GM19328 (cell line): ENCODE measurements around the gene ICE2.
"Not testable (repeated sequence)": the region's sequence is repeated elsewhere in the genome, so short reads cannot be mapped to it uniquely, and the experiment has no call there.

ENCODE experiments used
- ATAC-seq: cut with Tn5 transposase; IDR thresholded peaks from one replicate; pipeline ENCODE4 v1.9.1; 2021; ENCODE audit warnings: mild to moderate bottlenecking, moderate library complexity; ENCODE audit not compliant: unreplicated experiment

ICE2 gene

DNA sequence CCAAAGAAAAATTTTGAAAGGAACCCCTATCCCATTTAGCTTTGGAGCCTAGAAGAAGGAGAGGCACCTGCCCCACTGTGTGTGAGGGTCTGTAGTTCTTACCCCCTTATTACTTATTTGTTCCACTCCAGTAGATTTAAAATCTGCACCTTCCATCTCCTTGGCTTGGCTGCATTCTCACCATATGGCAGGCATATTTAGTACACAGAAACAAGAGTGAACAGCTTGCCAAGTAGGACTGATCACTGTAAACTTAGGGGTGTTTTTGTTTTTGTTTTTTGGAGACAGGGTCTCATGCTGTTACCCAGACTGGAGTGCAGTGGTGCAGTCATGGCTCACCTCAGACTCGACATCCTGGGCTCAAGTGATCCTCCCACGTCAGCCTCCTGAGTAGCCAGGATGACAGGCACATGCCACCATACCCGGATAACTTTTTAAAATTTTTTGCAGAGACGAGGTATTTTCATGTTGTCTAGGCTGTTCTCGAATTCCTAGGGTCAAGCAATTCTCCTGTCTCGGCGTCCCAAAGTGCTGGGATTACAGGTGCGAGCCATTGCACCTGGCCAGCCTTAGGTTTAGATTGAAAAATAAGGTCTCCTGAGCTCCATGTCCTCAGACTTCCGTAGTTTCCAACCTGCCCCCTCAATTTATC is 67.0 kb downstream of the ICE2 start:
- ATAC-seq, result no peak

DNA sequence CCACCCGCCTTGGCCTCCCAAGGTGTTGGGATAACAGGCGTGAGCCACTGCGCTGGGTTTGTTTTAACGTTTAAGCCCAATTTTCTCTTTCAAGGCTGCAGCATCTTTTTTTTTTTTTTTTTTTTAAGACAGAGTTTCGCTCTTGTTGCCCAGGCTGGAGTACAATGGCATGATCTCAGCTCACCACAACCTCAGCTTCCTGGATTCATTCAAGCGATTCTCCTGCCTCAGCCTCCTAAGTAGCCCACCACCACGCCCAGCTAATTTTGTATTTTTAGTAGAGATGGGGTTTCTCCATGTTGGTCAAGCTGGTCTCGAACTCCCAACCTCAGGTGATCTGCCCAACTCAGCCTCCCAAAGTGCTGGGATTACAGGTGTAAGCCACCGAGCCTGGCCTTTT is 68.6 kb downstream of the ICE2 start:
- not testable (repeated sequence) for ATAC-seq

DNA sequence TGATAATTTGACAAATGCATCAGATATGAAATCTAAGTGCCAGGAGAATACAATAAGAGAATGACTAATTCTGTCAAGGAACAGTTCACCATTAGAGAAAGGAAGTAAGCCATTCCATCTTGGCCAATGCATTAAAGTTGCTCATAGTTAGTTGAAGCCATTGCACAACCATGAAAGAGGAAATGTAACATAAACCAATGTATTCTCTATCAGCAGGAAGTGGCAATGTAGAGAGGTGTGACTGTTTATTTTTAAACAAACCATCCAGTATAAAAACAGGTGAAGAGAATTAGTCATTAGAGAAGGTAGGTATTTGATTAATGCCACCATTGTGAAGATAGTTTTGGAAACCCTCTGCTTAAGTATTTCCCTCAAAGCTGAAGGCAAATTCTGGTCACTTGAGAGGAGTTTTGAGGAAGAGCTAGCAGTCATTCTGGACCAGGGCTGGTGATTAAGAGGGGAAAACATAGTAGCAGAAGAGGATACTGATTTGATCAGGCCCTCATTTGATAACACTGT is 70.4 kb downstream of the ICE2 start:
- no peak for ATAC-seq

DNA sequence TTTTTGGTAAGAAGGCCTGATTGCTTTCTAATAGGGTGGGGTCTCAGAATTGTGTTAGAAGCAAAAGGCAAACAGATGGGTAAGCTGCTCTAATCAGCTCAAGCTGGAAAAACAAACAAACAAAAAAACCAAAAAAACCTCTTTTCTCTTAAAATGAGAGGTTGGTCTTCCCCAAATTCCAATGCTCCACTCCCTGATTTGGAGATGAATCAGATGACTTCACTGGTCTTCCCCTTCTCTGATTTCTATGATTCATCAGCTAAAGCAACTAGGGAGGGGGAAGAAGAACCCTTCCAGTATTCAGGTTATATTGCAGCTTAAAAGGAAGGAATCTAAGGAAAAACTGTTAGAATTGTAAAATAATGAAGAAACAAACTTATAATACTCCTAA is 71.5 kb downstream of the ICE2 start:
- ATAC-seq, result no peak

DNA sequence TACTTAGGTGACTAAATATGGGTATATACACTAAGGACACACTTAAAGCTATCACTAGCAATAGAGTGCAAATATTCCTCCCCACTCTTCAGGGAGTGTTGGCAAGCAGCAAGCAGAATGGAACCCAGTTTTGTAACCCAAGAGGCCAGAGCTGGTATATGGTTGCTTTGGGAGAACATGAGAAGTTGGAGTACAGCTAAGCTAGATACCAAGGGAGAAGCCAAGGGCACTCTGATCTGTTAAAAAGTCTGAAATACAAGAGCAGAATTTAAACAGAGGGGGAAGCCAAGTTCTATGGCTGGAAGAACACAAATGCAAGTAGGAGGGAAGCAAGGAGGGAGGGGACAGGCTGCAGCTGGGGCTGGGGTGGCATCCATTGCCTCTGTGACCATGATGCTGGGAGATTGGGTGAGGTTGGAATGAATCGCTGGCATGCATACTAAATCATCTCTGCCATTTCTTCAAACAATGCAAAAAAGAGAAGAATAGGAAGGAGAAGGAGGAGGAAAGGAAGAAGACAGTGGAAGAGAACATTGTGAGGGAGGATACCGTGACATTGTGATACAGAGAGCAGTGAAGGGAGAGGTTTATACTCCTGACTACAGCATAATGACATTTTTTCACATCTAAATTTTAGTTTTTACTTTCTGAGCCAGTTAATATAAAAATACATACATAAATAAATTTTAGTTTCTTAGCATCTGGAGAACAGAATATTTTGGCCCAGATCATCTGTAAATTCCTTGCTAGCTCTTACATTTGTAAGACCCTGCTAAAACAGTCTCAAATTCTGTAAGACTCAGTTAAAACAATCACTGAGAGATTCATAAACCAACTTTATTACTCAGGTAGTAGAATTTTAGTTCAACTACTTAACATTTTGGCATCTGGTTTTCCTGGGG is 72.2 kb downstream of the ICE2 start:
- ATAC-seq, result no peak

DNA sequence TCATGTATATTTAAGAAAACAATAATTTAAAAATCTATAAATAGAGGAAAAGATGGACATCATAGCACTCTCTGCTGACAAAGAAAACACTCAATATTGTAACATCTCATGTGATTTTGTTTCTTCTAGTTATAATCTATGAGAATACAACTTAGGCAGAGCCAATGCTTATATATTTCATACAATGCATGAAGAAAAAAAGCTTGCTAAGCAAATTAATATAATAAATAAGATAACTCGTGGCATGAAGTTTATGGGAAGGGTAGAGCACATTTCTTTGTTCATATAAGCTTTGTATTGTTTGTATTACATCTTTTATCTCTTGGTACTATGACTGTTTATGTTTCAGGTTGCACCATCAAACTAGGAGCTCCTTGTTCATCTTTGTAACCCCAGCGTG is 73.5 kb downstream of the ICE2 start:
- no peak for ATAC-seq

DNA sequence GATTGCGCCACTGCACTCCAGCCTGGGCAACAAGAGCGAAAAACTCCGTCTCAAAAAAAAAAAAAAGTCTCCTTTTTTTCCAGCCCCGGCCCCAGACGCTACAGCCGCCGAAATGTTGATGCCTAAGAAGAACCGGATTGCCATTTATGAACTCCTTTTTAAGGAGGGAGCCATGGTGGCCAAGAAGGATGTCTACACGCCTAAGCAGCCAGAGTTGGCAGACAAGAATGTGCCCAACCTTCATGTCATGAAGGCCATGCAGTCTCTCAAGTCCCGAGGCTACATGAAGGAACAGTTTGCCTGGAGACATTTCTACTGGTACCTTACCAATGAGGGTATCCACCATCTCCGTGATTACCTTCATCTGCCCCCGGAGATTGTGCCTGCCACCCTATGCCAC is 74.6 kb downstream of the ICE2 start:
- not testable (repeated sequence) for ATAC-seq

DNA sequence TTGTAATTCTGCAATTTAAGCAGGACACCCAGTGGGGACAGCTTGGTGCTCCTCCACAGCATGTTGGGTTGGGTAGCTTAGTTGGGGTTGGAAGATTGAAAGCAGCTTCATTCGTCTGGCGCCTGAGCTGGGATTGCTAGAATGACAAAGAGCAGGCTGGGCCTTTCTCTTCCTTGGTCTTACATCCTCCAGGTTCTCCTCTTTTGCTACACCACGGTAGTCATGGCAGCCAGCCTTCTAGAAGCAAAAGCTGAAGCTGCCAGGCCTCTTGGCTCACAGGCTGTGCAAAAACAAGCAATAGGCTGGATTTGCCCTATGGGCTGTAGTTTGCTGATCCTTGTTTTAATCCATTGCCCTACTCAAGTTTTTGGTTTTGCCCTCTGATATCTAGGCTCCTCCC is 78.0 kb downstream of the ICE2 start:
- ATAC-seq, result no peak

DNA sequence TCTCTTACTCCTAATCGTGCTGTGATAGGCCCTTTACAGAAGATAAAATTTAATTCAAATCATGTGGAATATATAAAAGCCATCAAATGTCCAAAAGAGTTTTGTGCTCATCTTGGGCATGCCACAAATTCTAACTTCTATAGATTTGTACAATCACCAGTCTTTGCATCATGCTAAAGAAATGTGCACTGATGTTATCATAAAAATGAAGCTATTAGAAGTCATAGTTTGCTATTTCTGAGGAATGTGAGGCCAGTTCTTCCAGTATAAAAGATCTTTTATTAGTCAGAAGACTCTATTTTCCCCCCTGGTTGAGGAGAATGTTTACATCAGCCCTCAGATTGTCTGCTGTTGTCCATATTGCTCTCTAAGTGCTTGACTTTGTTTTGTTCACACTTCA is 79.0 kb downstream of the ICE2 start:
- ATAC-seq, result no peak

DNA sequence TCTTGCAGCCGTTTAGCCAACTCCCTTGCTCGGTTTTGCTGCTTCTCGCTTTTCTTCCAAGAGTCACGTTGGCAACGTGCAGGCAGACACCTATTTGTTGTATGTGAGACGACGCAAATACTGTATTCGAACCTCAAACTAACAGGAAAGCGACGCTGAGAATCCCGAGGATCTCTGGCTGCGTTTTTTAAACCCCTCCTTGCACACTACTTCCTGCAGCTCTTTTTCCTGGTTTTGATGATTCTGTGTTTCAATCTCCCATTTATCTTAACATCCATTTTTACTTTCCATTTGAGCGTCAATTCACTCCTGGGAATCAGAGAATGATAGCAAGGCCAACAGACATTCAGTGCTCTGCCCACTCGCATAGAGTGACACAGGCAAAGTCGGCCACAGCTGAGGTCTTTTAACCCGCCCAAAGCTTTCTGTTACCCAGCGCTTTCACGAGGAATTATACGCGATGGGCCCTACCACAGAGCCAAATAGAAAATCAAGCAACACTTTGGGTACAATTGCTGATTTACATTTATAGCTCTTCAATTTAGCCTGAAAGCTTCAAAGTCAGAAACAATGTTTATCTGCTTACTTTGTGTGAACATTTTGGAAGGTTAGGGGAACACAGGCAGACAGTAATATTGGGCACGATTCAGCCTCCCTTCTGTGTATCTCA is 79.6 kb downstream of the ICE2 start:
- no peak for ATAC-seq

DNA sequence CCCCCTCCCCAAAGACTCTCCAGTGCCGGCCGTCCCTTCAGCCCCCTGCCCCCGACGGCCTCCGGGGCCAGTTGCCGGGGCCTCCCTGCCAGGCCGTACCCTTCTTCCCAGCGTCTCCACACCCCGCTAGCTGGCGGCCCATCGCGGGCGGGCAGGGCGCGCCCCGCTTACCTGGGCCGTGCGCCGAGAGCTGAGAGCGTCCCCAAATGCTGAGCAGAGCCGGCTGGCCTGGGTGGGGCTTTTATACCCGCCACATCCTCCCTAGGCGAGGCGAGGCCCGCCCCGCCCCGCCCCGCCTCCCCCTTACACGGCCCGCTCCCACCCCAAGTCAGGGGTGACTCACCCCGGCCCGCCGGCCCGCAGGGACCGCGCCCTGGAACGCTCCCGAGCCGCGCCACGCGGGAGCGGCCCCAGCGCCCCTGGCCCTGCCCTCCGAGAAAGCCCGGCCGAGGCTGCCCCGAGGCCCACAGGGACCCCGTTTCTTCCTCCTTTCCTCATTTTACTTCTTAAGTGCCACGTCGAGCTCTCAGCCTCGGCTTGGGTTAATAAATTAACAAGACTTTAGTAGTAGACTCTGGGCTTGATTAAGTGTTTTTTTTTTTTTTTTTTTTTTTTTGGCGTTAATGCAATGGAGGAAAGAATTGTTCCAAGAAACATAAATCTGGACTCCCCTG is 81.0 kb downstream of the ICE2 start, which contains the start of gene ANXA2:
Gene ANXA2, minus strand, starts transcription at position 215 of the 674 bp plus-strand sequence. CDS start 11,911 bp downstream, outside the sequence.
- ATAC-seq, result peak; percentile 73

DNA sequence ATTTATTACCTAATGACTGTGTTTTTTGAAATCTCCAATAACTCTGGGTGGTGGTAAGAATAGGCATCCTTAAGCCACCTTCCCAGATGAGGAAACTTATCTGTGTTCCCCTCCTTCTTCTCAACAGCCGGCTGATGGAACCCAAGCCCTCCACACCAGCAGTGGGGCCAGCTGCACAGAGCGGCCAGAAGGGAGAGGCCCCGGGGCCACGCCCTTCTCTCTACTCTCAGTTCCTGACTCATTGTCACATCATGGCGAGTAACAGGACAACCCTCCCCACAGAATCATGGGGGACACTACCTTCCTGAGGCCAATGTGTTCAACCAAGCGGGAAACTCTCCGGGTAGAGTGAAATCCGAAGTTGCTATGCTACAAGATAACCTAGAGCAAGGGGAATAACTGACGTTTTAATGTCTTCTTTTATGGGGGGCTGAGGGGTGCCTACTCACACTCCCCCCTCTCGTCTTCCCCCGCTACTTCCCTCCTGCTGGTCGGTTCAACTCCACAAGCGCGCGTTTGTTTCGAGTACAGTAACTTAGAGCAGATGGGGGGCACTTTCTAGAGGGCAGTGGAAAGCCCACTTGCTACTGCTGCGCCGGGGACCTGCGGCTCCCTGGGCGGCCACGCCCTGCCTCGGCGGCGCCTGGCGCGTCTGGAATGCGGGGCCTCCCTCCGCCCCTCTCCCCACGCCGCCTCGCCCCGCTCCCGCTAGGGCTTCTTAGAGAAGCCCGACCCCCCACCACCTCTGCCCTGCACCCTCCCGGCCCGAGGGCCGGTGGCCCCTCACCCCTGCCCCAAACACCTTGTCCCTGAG is 81.8 kb downstream of the ICE2 start:
- ATAC-seq, result peak; percentile 57

DNA sequence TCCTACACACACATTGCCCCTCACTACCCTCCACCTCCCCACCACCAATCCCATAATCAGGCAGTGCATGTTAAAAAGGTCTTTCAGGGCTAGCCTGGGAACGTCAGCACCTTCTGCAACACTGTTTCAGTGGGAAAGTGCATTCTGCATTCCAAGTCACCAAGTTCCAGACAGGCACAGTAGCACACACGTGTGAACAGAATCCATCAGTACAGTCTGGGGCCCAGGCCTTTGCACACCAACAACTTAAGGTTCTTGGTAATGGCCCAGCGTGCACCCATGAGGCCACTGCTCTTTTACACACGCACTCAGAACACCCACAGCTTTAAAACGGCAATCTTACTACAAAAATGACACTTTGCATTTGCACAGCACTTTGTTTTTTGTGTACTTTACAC is 82.4 kb downstream of the ICE2 start:
- no peak for ATAC-seq

DNA sequence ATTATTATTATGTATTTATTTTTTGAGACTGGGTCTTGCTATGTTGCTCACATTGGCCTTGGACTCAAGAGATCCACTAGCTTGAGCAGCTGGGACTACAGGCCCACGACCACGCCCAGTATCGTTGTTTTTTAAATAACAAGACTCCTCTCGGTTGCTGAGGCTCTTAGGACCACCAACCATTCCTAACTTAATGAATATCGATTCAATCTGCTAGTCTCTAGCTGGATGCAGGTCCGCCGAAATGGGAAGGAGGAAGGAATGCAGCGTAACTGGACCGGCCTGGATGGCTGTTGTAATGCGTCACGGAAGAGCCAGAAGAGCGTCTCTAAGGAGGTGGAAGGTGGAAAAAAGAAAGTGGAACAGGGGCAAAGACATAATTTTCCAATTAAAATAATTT is 82.8 kb downstream of the ICE2 start:
- ATAC-seq, result no peak

DNA sequence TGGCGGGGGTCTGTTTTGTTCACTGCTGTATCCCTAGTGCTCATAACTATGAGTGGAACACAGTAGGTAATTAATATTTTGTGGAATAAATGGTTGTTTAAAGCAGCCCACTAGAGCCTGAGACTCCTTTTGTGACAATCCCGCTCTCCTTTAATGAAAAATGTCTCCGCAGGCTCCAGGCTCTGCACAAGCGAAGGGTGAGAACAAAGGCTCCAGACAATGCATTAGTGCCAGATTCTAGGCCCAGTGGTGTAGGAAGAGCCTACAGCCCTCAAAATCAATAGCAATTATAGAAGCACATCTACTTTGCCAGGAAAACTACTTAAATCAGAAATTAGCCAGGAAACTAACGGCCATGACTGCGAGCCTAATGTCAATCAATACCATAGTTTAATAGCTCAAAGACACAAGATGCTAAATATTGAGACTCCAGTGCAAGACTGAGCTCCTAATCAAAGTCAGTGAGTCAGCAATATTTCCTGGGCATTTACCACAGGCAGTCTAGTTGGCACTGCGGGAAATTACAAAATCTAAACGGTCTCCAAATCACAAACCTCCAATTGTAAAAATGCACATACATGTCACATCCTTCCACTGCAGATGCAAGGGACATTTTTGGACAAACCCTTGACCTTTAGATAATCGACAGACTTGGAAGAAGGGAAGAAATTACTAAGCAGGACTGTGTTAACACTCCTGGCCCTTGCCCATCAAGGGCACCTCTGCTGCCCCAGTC is 83.5 kb downstream of the ICE2 start:
- no peak for ATAC-seq

DNA sequence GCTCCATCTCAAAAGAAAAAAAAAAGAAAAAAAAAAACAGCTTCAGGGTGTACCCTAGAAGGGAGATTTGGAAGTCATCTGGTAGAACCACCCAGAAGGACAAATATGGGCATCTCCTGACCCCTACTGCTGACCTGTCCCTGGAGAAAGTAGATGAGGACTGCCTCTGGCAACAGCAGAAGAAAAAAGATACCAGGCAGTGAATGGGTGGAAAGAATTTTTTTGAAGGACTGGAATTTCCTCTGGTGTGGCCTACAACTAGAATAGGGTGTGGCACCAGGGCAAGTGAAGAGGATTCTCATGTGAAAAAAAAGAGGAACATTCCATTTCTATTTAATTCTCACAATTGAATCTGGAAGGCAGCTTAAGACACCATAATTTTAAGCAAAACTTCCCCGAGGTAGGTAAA is 84.2 kb downstream of the ICE2 start:
- no peak for ATAC-seq

DNA sequence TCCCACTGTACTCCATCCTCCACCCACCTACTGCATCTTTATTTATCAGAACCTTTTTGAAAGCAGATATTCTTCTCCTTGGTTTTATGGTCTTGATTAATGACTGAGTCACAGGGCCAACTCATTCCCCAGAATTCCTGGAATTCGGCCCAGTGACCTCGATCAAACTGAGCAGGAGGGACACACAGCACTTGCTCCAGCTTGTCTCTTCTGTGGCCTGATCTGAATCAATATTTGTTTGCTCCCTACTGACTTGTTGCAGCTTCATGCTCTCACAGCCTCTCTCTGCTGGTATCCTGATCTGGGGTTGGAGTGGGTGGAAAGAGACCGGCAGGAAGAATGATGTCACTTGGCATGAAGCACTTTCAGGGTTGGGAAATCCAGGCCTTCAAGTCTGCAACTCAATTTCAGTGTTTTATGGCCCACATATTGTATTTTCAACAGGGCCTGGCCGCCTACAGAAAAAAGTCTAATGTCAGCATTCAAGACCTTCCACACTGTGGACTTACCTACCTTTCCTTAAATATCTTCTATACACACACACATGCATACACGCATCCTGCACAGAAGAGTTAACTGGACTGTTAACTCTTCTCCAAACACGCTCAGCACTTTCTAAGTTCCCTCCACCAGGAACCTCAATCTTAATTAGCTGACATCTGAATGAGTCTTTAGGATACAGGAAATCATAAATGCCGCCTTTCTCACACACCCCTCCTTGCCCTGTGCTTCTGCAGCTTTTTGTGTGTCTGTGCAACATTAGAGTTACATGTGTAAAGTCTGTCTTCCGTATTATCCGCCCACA is 85.8 kb downstream of the ICE2 start:
- no peak for ATAC-seq

DNA sequence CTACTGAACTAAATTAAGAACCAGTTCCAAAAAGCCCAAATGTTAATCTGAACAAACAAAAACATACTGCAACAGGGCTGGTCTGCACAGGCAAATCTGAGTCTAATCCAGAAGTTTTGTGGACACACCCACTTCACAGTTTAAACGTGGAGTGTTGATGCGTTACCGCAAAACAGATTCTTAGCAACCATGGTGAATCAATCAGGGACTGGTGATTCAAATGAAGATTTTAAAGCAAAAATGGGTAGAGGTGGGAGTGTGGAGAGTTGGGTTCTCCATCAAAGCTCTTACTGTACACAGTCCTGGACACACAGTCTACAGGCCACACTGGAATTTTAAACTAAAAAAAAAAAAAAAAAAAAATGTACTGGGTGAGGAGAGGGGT is 86.3 kb downstream of the ICE2 start:
- ATAC-seq, result no peak
